Activated gamma-delta T cell treated with anti-CD3 and anti-CD28 coated beads, Interleukin-2, amount 50 U/mL, for 16 hours (primary cell): ENCODE data around the gene L2HGDH.

Experiments
- DNase-seq: peaks from one replicate; pipeline ENCODE4 v3.0.0-alpha.2; 2020; ENCODE audit warnings: low read depth

L2HGDH gene

DNA sequence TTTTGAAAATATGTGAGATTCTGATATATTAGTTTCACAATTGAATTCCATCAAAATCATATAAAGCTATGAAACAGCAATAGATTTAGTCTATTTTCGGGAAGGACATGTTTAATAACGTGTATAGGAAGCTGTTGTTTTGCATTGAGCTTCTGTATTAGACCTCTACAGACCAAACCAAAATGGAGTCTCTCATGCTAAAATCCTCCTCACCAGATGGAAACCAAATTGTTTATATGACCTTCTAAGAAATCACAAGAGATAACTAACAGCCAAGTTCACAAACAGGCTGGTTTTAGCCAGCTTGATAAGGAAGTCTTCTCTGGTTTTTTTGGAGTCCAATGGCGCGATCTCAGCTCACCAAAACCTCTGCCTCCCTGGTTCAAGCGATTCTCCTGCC is 23.9 kb downstream of the L2HGDH start:
- DNase-seq = no peak

DNA sequence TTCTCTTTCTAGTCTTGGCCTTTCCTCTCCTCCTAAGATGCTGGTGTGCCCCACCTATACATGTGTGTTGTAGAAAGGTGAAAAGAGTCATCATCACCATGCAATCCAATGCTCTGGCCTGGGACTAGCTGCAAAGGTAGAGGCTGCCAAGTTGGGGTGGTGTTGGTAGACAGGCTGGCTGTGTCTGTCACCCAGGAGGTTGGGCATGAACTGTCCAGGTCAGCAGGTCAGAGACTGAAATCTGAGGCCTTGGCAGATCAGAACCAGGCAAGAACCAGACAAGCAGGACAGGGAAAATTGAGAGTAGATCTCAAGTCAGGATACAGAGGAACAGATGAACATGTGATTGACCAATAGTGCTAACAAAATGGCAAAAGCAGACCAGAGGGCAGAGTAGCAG is 26.2 kb downstream of the L2HGDH start:
- DNase-seq = no peak

- no peak for DNase-seq
Observed at GRCh38 chr14:50272498-50272897, 39.5 kb downstream of the L2HGDH start.

- no peak for DNase-seq
Observed at GRCh38 chr14:50270932-50271331, 41.1 kb downstream of the L2HGDH start.

DNA sequence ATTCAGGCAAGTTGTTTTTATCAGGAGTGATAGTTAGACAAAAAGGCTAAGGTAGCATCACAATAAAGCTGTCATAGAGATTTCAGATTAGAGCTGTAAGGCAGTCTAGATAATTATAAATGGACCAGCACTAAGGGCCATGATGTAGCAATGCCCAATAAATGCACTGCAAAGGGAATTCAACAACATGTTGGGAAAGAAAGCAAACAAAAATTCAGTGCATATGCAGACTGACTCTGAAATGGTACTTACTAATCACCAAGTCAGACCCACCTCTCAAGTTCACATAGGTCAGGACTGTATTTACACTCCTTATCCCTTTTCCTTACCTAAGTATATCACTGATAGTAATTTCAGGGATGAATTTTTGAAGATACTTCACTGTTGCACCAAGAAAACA is 47.0 kb downstream of the L2HGDH start:
- DNase-seq = no peak

DNA sequence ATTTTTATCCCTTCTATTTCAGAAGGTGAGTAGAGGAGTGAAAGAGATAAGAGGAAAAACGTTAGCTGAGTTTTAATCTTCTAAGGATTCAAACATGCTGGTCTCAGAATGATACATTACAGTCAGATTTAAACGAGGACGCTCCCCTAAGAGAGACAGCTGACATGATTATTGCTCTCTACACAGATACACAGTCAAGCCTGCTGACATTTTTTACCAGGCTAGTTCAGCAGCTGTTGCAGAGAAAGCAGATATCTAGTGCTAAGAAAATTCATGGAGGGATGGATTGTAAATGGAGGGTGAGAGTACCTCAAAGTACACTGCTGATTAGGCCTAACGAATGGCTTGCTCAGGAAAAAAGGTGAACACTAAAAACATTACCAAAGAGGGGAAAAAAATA is 48.7 kb downstream of the L2HGDH start:
- DNase-seq = no peak

DNA sequence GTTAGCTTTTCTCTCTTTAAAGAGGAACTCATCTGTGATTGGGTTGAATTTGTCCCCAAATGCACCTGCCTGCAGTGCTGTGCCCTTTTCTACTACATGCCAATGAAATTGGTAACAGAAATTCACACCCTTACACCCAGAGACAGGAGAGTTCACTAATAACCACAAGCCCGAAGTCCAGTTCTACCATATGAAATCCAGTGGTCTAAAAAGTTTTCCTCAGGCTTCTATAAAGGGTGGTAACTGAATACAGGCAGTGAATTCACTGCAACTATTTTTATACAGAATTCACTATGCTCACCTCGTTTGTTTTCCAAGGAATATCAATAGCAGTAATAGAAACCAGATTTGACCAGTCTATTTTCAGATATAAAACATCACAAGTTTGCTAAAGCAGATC is 49.2 kb downstream of the L2HGDH start:
- DNase-seq = no peak

DNA sequence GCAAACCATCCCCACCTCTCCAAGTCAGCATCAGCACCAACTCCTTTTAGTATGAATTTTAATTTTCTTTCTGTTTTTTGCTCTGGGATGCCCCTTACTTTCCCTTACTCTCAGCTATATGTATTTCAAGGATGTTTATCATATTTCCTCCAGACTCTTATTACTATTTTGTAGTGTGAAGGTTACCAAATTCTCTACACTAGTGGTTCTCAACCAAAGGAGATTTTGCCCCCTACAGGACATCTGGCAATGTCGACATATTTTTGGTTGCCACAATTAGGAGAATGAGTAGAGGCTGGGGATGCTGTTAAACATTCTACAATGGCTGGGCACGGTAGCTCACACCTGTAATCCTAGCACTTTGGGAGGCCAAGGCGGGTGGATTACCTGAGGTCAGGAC is 51.5 kb downstream of the L2HGDH start:
- DNase-seq = no peak

- no peak for DNase-seq
Observed at GRCh38 chr14:50260072-50260471, 52.0 kb downstream of the L2HGDH start.

- no peak for DNase-seq
Observed at GRCh38 chr14:50257732-50258131, 54.3 kb downstream of the L2HGDH start.

- DNase-seq = no peak
Observed at GRCh38 chr14:50254248-50254647, 57.8 kb downstream of the L2HGDH start.

DNA sequence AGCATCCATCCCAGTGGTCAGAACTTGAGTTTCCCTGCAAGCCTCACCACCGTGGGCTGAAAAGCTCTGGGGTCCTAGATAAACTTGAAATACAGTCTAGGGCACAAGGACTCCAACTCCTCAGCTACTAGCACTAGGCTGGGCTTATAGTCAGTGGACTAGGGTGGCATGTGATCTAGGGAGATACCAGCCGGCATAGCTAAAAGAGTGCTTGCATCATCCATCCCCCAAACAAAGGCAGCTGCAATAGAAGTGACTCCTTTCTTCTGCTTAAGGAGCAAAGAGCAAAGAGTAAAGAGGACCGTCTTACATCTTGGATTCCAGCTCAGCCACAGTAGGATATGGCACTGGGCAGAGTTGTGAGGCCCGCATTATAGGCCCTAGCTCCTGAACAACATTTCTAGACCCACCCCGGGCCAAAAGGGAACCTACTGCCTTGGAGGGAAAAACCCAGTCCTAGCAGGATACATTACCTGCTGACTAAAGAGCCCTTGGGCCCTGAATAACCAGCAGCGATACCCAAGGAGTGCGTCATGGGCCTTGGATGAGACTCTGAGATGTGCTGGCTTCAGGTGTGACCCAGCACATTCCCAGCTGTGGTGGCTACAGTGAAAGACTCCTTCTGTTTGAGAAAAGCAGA is 62.8 kb downstream of the L2HGDH start:
- no peak for DNase-seq

GRCh38 chr14:50247245-50247644 is 64.8 kb downstream of the L2HGDH start:
- DNase-seq = no peak

- no peak for DNase-seq
Observed at GRCh38 chr14:50242566-50243310, 69.3 kb downstream of the L2HGDH start.

DNA sequence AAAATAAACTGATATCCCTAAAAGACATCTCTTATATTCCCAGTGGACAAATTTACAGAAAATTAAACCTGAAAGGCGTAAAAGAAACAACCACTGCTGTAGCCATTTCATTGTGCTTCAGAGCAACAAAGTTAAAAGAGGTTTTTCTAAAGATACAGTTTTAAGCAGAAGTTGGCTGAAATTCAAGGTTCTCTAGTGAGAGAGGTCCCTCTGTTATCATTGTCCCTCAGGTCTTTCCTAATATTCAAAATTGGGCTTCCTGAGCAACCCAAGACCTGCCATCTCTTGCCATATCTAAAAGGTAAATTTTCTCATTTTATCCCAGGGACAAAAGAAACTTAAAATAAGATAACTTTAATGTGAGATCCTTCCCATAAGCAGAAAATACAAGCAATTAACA is 69.9 kb downstream of the L2HGDH start:
- no peak for DNase-seq

DNA sequence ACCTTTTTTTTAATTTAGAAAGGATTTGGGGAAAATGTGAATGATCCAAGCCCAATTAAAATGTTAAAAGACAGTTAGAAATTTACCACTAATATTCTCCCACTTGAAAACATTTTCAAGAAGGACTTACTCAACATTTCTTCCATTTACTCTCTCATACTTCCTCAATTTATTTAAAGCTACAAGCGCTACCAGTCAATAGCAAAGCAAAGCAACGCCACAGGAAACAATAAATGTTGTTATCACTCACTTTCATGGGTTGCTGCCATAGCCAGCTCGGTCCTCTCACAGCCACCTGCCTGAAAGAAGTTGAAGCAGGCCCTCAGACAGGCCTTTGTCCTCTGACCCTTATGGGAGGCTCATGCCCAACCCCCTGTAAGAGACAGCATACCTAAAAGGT is 74.6 kb downstream of the L2HGDH start:
- DNase-seq = no peak

GRCh38 chr14:50233951-50234250 is 78.1 kb downstream of the L2HGDH start:
- no peak for DNase-seq

DNA sequence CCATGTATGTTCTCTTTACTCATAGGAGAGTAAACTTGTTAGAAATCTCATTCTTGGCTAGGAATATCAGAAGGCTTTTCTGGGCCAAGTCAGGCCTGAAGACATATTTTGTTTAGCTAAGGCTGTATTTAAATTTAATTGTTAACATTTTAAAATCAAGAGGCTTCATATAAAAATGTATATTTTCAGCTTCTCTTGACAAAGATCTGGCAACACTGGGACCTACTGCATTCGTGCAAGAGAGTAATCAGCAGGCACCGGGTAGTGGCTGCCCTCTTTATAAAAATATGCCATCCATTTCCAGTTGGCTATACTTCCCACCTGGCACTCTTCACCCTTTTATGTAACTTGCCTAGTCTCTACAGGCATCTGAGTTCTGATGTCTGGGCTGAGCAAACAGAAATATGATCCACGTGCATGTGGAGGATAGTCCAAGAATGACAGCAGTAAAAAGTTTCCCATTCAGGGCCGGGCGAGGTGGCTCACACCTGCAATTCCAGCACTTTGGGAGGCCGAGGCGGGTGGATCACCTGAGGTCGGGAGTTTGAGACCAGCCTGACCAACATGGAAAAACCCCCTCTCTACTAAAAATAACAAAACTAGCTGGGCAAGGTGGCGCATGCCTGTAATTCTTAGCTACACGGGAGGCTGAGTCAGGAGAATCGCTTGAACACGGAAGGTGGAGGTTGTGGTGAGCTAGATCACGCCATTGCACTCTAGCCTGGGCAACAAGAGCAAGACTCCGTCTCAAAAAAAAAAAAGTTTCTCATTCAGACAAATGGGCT is 78.7 kb downstream of the L2HGDH start:
- DNase-seq = no peak

GRCh38 chr14:50232276-50232642 is 79.8 kb downstream of the L2HGDH start:
- no peak for DNase-seq

DNA sequence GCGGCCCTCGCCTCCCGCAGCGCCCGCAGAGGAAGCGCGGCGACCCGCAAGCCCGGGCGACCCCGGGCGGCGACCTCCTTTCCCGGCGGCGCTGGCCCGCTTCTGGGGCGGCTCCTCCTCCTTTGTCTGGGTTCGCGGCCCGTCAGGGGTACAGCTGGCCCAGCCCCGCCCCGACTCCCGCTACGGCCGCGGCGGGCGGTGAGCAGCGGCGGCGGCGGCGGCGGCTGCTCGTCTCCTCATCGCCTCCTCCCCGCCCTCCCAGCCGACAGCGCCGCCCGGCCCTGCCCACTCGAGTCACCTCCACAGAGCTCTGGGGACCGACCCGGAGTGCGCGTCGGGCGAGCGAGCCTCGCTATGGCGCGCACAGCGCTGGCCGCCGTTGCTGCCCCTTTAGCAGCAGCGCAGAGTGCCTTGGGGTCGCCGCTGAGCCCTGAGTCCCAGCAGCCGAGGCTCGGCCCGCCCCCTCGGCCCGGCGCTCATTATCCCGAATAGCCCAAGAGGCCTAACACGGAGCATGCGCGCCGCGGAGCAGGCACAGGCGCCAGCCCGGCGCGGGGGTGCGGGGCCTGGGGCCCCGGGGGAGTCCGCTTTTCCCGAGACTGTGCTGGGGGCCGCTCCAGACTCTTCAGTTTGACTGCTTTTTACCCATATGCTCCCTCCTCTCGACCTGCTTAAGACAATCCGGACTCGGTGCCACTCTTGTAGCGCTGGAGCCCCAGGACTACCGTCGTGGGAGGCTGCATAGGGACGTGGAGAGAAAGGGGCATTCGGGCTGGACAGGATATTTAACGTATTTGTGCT is 80.4 kb downstream of the L2HGDH start, which contains the start of gene SOS2:
Gene SOS2 (minus strand): TSS at position 104 of the 801 bp plus-strand sequence. CDS start 295 bp downstream, outside the sequence.
- peak; percentile 70 for DNase-seq

DNA sequence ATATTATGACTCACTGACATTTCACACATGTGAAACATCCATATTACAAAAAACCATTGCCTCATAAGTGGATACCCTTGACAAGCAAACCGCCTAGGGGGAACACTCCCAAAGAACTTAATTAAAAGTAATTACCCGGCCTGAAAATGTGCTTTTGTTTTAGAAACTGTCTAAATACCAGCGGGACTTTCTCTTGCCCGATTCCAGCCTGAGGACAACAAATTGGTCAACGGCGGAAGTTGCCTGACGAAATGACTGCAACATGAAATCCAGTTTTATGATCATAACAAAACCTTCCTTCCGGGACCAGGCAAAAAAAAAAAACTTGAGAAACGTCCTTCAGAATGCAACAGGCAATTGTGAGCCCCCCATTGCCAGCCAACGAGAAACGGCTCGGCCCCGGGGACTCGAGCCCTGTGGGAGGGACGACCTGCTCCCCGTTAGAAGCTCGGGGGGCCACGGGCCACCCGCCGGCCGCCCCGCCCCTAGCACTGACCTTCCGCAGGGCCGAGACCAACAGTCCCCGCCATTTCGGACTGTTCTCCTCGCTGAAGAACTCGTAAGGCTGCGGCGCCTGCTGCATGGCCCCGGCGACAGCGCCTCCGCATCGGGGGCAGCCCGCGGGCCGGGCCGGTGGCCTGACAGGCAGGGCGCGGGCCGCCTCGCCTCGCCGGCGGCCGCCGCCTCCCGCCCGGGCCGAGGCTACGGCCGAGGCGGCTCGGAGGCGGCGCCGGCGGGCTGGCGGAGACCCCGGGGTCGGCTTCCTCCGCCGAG is 81.1 kb downstream of the L2HGDH start:
- peak; percentile 19 for DNase-seq

GRCh38 chr14:50230401-50230700 is 81.7 kb downstream of the L2HGDH start:
- DNase-seq = no peak
